Right ventricle myocardium superior (tissue), 1 donor: Measurements from ENCODE around the gene SCO2. TPM values are rescaled to one million over a fixed set of nuclear protein-coding genes. Genes with fewer than 3 reads are reported as not detected.

Source experiments
- ATAC-seq: fragments of 200-7000 bp; cut with Tn5 transposase; one replicate; pipeline ENCODE4 v1.9.1; 2020; ENCODE audit warnings: mild to moderate bottlenecking; ENCODE audit not compliant: poor library complexity
- DNase-seq: peaks from one replicate; pipeline ENCODE4 v3.0.0-alpha.2; 2020
- intact Hi-C: fragments of 100-400 bp; cut with DNase I; formaldehyde crosslinking; loops from one replicate; pipeline ENCODE4 v1.11.2; 2022
- long read RNA-seq: library from polyadenylated mRNA; unstranded; transcript quantifications from one replicate; pipeline ENCODE4 v2.0.0, GENCODE V29; 2021
- total RNA-seq: library from RNA; stranded (reverse); fragmentation: NEBNext Ultra II Directional; extraction: Animal tissue kit (Norgen Biotek cat#: 25700); gene quantifications from one replicate; pipeline ENCODE4 v1.2.1, GENCODE V29; 2021
- donor health status: DM: no; HTN: yes; CAD: no; lungs with severe emphysema.

SCO2 gene, protein sequence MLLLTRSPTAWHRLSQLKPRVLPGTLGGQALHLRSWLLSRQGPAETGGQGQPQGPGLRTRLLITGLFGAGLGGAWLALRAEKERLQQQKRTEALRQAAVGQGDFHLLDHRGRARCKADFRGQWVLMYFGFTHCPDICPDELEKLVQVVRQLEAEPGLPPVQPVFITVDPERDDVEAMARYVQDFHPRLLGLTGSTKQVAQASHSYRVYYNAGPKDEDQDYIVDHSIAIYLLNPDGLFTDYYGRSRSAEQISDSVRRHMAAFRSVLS
- total RNA-seq, result not detected
- long read RNA-seq, partial matches to known transcripts, result 0 of 4 reads
- long read RNA-seq, other reads (novel, unspliced or antisense), result 3 of 4 reads

DNA sequence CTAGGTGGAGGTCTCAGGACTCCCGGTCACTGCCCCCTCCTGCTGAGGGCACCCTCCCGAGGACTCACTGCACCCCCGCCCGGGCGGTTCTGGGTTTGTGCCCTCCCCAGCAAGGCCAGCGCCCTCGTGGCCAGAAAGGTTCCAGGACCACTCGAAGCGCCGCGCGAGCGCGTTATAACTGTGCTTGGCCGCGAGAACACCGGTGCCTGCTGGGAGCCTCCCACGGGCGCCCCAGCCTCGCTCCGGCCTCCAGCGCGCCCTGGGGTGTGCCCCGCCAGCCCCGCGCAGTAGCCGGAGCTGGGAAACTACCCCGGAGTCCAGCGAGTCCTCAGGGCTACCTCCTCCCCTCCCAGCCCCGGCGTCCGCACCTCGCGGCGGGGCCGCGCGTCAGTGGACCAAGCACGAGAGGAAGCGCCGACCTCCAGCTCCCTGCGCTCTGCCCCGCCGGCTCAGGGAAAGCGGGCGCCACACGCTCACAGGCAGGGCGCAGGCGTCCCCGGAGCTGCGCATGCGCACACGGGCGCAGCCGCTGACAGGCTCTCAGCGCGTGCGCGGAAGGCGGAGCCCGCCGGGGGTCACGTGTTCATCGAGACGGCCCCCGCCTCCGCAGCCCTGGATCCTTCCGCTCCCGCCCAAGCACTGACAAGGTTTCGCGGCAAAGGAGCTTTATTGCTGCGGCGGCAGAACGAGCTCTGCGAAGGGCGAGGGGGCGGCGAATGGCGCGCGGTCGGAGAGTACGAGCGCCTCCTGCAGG, at the start of gene SCO2:
TSS of gene SCO2 (minus strand) at position 495 of the 754 bp plus-strand sequence. CDS start 1,187 bp downstream, outside the sequence.
- intact Hi-C loops, result no loop called here
- ATAC-seq (peak; percentile 78), DNase-seq (peak; percentile 98)

DNA sequence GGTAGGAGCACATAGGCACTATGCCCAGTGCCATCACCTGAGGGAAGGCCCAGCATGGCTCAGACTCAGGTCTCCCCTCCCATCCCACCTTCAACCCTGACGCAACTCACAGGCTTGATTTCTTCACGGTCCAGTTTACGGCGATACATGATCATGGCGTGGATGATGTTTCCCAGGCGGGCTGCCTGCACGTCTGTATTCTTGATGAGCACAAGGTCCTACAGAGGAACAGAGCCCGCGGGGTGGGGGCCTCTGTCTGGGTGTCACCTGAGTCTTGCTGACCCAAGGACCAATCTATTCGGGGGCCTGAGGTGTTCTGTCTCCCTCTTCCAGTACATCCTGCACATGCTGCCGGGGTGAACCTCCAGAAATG, 49.0 kb upstream of the SCO2 start:
- ATAC-seq (no peak), DNase-seq (peak; percentile 35)
- intact Hi-C loops, result no loop called here

DNA sequence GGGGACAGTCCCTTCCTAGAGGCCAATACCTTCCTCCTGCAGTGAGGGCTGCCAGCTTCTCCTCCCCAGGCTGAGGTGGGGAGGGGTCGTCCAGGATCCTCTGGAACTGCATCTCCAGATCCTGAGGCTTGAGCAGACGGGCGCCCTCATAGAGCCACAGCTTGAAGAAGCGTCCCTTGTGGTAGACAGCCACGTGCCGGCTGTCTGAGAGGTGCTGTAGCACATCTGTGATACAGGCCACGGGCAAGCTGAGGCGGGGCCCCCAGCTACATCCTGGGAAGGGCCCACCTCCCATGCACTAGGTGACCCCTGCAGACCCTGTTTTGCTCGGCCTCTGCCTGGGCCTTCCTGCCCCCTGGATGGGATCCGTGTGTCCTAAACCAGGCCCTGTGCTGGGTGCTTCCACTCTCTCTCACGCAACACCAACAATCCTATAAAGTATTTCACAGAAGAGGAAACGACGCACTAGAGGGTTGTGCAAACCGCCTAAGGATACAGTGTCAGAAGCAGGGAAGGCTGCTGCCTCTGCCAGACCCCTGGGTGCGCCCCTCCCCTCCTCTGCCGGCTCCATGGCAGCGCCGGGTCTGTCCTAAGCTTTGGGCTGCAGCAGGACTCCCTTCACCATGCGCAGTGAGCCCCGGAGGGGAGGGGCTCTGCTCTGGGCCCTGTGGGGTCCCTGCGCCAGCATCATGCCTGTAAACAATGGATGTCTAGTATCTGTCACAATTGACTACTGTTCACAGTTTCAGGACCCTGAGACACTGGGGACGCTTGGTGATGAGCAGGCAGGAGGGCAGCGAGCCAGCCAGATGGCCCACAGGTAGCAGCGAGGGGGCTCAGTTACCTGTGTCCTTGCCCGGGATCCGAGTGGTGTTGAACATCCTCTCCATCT, 48.3 kb upstream of the SCO2 start:
- DNase-seq (peak; percentile 26), ATAC-seq (no peak)
- intact Hi-C loops, result no loop called here

DNA sequence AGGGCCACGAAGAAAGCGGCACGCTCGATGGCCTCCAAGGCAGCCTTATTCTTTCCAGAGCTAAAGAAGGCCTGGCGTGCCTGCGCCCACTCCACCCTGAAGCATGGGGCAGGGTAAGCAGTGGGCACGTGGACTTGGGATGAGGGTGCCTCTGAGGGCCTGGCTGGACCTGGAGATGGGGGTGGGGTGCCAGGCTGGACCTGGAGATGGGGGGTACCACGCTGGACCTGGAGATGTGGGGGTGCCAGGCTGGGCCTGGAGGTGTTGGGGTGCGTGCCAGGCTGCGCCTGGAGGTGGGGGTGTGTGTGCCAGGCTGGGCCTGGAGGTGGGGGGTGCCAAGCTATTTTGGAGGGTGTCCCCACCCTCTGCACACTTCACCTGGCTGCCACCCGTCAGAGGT, 47.6 kb upstream of the SCO2 start:
- ATAC-seq, result no peak

DNA sequence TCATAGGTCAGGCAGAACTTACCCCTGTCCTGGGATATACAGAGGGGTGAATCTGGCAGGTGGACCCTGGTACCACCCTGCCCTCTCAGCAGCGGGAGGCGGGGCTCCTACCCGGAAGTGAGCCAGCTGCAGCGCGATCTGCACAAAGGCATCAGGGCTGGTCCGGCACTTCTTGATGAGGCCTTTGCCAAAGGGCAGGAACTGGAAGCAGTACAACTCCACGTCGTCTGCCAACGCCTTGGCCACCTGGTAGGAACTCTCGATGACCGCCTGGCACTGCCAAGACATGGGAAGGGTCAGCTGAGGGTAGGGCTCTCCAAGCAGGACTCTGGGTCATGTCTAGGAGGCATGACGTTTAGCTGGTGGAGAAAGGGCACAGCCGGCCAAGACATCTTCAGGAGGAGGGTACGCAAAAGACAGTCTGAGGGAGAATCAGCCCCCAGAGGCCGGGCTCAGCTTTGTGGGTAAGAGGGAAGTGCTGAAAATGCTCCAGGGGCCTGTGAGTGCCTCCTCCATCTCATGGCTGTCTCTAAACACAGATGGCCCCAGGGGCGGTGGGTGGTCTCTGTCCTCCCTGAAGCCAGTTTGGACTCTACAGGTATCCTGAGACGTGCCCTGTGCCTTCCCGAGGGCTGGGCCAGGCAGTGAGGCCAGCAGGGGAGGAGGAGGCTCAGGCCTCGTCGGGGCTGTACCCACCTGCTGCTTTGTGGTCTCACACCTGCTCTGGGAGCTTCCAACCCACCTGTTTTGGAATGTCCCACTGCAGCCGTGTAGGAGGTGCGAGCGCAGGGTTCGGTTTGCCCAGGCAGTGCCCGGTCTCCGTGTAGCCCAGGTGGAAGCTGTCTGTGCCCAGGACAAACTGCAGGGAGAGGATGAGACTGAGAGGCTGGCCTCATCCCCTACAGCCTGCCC, 46.1 kb upstream of the SCO2 start:
- intact Hi-C loops, result no loop called here
- ATAC-seq (peak; percentile 38), DNase-seq (no peak)

More for the DNA sequence above, 47.6 kb upstream of the SCO2 start:
- DNase-seq, result peak; percentile 27
- intact Hi-C loops, result no loop called here

DNA sequence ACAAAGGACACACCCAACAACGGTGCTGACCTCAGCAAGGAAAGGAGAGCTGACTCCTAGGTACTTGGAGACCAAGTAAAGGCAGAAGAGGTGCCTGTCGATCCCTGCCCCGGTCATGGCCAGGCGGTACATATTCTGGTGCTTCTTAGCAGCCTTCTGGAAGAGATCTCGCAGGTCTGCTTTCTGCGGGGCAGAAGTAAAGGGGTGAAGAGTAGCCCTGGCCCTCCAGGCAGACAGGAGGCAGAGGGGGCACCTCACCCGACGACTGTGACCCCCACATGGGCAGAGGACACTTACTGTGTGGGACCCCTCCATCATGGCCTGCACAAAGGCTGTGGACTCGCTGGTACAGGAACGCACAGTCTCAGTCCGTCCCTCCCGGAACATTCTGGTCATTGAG, 45.5 kb upstream of the SCO2 start:
- ATAC-seq, result no peak
- intact Hi-C loops, result no loop called here
- no peak for DNase-seq

DNA sequence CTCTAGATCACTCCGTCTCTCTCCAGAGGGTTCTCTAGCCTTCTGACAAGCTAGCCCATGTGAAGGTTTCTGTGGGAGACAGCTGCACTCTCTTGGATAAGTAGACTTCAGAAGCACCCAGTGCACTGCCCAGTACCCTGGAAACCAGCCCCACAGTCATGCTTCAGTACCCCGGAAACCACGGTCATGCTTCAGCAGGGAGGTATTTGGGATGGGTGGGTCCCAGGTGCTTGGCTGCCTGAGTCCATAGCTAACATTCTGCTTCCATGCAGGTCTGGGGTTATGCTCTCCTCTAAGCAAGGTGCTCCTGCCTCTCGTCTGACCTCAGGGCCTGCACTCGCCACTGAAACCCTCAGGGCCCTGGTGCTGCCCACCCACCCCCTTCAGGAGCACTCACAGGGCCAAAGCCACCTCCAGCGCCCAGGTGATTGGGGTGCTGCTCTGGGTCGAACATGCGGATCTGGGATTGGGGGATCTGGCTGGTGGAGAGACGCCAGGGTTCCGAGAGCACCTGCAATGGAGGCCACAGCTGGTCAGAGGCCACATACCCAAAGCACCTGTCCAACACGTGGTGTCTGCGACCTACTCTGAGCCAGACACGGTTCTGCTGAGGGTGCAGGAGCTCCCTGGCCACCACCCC, 44.6 kb upstream of the SCO2 start:
- intact Hi-C loops, result no loop called here
- ATAC-seq (no peak), DNase-seq (no peak)

DNA sequence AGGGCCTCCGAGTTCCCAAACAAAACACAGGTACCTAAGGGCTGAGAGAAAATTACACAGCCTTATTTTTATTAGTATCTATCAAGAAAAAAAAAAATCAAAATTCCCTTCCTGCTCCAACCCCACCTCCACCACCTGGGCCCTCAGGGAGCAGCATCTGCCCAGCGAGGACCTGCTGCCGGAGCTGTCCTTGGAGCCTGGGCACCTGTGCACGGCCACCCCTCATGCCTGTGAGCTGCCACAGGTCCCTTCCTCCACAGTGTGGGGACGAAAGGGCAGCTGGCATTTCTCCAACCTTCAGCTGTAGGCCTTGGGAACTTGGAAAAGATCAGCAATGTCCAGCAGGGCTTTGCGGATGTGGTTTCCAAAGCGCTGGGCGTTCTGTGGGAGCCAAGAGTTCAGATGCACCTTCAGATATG, 43.7 kb upstream of the SCO2 start:
- DNase-seq (no peak), ATAC-seq (no peak)
- intact Hi-C loops, result no loop called here

DNA sequence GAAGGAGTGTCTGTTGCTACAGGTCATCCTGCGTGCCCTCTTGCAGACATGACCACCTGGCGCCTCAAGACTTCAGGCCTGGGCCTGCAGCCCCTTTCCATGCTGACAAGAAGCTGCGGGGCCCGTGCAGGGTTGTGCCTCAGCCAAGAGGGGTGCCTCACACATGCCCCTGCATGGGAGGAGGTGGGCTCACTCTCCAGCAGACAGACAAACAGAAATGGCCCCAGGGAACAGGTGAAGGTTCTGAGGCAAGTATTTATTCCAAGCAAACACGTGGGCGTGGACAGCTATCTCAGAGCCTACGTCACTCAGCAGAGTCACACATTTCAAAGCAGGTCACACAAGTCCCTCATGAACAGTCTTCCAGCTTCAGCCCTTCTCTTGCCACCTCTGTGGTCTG, 43.2 kb upstream of the SCO2 start:
- no peak for DNase-seq
- no peak for ATAC-seq
- intact Hi-C loops, result no loop called here

DNA sequence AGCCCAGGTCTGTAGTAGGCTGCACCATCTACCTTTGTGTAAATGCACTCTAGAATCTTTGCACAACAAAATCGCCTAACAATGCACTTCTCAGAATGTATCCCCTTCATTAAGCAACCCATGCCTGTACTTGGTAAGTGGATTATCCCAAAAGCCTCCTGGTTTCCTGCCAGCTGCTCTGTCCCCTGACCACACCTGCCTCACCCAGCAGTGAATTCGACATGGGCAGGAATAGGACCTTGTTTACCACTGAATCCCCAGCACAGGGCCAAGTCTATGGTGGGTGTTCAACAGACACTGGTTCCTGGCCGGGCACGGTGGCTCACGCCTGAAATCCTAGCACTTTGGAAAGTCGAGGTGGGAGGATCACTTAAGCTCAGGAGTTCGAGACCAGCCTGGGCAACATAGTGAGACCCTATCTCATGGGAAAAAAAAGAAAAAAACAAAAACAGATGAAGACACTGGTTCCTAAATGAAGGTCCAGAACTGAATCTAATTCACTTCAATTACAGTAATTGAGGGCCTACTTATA, 42.4 kb upstream of the SCO2 start:
- intact Hi-C loops, result no loop called here
- ATAC-seq (no peak), DNase-seq (no peak)

DNA sequence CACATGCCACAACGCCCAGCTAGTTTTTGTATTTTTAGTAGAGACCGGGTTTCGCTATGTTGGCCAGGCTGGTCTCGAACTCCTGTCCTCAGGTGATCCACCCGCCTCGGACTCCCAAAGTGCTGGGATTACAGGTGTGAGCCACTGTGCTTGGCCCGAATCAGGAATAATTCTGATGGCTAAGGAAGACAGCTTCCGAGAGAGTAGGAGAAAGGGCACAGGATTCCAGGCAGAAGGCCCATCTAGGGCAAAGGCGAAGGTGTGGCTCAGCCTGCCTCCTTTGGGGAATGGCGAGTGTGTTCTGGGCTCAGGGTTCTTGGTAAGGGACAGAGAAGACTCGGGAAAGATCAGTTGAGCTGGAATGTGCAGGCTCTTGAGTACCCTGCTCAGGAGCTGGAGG, 38.9 kb upstream of the SCO2 start:
- intact Hi-C loops, result no loop called here
- DNase-seq, result no peak
- no peak for ATAC-seq

DNA sequence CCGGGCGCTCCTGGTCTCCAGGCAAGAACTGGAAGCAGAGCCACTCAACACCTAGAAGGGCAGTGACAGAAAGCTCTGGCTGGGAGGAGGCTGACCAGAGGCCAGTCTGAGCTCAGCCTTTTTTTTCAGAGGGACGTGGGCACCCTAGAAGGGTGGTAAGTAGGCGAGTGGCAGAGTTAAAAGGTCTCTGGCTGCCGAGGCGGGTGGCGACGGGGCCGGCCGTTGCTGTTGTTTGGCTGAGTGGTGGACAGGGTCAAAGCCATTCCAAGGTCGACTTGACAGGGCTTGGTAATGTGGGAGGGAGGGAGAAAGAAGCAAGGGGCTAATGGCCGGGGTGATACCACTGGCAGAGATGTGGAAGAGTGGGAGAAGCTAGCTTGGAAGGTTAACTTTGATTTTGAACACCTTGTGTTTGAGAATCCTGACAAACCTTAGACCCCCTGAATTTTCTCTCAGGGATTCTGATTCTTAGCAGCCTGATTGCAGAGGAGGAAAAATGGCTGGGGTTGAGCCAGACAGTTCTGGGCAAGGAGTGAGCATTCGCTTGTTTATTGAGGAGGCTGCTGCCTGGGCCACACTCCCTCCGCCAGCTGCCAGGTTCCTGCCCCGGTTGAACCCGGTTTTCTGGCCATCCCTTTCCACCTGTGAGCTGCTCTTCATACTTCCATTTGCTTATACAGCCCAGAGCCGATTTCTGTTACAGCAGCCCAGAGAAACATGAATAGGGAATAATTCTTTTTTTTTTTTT, 38.2 kb upstream of the SCO2 start:
- intact Hi-C loops, result no loop called here
- ATAC-seq, result peak; percentile 43
- peak; percentile 55 for DNase-seq

DNA sequence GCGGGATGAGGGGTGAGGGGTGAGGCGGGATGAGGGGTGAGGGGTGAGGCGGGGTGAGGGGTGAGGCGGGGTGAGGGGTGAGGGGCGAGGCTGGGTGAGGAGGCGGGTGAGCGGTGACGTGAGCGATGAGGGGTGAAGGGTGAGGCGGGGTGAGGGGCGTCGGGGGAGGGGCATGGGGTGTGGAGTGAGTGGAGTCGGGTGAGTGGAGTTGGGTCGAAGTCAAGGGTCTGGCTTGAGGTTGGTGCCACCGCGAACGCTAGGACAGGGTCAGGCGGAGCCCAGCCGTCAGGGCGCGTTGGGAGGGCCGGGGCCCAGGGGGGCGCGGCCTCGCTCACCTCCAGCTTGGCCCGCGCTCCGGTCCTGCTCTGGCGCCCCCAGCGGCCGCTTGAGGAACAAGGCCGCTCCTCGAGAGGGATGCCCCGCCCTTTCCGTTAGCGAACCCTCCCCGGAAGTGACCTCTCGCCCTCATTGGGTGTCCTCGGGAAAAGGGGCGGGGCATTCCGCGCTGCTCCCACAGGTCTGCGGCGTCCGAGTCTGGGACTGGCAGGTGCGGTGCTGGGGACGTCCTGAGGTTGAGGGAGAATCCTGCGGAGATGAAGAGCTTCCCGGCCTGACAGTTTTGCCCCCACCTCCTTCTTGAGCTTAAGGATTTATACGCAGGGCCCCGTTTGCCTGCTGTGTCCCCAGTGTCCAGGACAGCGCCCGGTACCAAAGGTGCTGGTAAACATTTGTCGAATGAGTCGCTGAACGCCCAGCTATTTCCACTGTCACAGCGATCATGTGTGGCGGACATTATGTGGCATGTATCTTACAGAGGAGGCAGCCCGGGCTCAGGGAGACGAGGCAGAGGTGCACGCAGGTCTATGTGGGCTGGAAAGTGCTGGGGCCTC, 37.4 kb upstream of the SCO2 start, which contains the start of gene SYCE3:
TSS of gene SYCE3 (minus strand) at position 397 of the 890 bp plus-strand sequence. CDS start 6,514 bp downstream, outside the sequence.
- intact Hi-C loops, result no loop called here
- ATAC-seq, result peak; percentile 96

DNA sequence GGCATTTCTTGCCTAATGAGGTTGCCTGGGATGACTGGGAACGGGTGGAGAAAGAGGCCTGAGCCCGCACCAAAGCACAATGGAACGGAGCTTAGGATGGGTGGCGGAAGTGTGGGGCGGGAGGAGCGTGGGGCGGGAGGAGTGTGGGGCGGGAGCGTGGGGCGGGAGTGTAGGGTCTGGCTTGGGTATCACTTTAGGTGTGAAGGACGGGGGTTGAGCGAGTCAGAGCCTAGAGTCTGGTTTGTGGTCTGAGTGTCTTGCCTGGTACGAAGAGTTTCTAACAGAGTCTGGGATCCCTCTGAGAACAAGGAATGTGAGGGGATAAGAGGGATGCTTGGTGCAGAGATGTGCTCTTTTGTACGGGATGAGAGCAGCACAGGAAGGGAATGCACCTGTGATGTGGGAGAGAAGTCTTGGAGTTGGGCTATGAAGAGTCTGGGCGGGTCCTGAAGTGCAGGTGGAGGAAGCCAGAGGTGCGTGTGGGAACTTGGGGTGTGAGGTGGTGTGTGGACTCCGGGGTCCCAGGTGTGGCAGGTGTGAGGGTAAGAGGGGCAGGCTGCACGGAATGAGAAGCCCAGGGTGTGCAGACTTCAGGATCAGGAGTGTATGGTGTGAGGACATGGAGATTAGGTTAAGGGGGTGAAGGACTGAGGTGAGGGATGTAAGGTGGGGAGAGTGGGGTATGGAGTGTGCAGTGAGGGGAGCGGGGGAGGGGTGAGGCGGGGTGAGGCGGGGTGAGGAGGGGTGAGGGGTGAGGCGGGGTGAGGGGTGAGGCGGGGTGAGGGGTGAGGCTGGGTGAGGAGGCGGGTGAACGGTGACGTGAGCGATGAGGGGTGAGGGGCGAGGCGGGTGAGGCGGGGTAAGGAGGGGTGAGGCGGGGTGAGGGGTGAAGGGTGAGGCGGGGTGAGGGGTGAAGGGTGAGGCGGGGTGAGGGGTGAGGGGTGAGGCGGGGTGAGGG, 36.3 kb upstream of the SCO2 start:
- ATAC-seq, result no peak
- intact Hi-C loops, result no loop called here
- peak; percentile 18 for DNase-seq

More for the DNA sequence above, 37.4 kb upstream of the SCO2 start, which contains the start of gene SYCE3:
- peak; percentile 98 for DNase-seq

DNA sequence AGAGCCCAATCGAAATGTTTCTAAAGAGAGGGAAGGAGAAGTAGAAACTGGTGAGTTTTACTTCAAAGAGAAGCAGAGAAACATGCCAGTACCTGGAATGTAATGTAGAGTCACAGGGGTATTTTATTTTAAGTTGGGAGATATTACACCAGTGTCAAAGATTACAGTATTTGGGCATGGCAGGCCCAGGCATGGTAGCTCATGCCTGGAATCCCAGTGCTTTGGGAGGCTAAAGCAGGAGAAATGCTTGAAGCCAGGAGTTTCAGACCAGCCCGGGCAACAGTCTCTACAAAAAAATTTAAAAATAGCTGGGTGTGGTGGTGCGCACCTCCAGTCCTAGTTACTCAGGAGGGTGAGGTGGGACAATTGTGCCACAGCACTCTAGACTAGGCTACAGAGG, 34.6 kb upstream of the SCO2 start:
- DNase-seq (no peak), ATAC-seq (no peak)
- intact Hi-C loops, result no loop called here
